ENCODE measurements around the gene SEMA5B.

SEMA5B gene

GRCh38 chr3:122919291-122919610, 108.3 kb downstream of the SEMA5B start:
- DNase-seq = no peak
- Mint-ChIP-seq H3K9me3 (no peaks in the 10 kb centered on the region), H3K4me3 (no peak overlapping the region), H3K36me3 (ENCODE audit: low read depth) (no peaks in the 10 kb centered on the region), H3K4me1 (peaks cover 6% of the 10 kb centered on the region), H3K27ac (no peak overlapping the region), H3K27me3 (peaks cover 19% of the 10 kb centered on the region)
- no peak for ATAC-seq

- no peak for ATAC-seq
- no peaks in the 10 kb centered on the region for H3K9me3 Mint-ChIP-seq
- H3K27ac Mint-ChIP-seq = no peak overlapping the region
- no peaks in the 10 kb centered on the region for H3K36me3 Mint-ChIP-seq (ENCODE audit: low read depth)
- DNase-seq = no peak
- H3K27me3 Mint-ChIP-seq = peaks cover 22% of the 10 kb centered on the region
- H3K4me1 Mint-ChIP-seq = peaks cover 6% of the 10 kb centered on the region
- H3K4me3 Mint-ChIP-seq = no peak overlapping the region
These were observed 108.8 kb downstream of the SEMA5B start for GRCh38 chr3:122918576-122919290.

GRCh38 chr3:122917412-122917811, 110.2 kb downstream of the SEMA5B start:
- no peak for DNase-seq
- Mint-ChIP-seq H3K4me3 (no peak overlapping the region), H3K36me3 (ENCODE audit: low read depth) (no peaks in the 10 kb centered on the region), H3K9me3 (no peaks in the 10 kb centered on the region), H3K4me1 (peaks cover 4% of the 10 kb centered on the region), H3K27ac (no peak overlapping the region), H3K27me3 (peaks cover 19% of the 10 kb centered on the region)
- no peak for ATAC-seq

GRCh38 chr3:122916580-122916979, 111.0 kb downstream of the SEMA5B start:
- no peak overlapping the region for H3K27ac Mint-ChIP-seq
- DNase-seq = no peak
- no peaks in the 10 kb centered on the region for H3K36me3 Mint-ChIP-seq (ENCODE audit: low read depth)
- no peak for ATAC-seq
- no peaks in the 10 kb centered on the region for H3K9me3 Mint-ChIP-seq
- peaks cover 22% of the 10 kb centered on the region for H3K27me3 Mint-ChIP-seq
- H3K4me3 Mint-ChIP-seq = no peak overlapping the region
- peaks cover 4% of the 10 kb centered on the region for H3K4me1 Mint-ChIP-seq

GRCh38 chr3:122916084-122916483, 111.5 kb downstream of the SEMA5B start:
- Mint-ChIP-seq H3K27me3 (peaks cover 17% of the 10 kb centered on the region), H3K4me3 (no peak overlapping the region), H3K4me1 (peaks cover 4% of the 10 kb centered on the region), H3K9me3 (no peaks in the 10 kb centered on the region), H3K36me3 (ENCODE audit: low read depth) (no peaks in the 10 kb centered on the region), H3K27ac (no peak overlapping the region)
- DNase-seq = no peak
- ATAC-seq = no peak

GRCh38 chr3:122915300-122916055, 112.1 kb downstream of the SEMA5B start:
- Mint-ChIP-seq H3K27ac (no peak overlapping the region), H3K36me3 (ENCODE audit: low read depth) (no peaks in the 10 kb centered on the region), H3K4me1 (peaks cover 4% of the 10 kb centered on the region), H3K9me3 (no peaks in the 10 kb centered on the region), H3K4me3 (no peak overlapping the region), H3K27me3 (peaks cover 17% of the 10 kb centered on the region)
- ATAC-seq (no peak), DNase-seq (no peak)

GRCh38 chr3:122913539-122914100, 113.9 kb downstream of the SEMA5B start:
- H3K36me3 Mint-ChIP-seq (ENCODE audit: low read depth) = no peaks in the 10 kb centered on the region
- H3K4me3 Mint-ChIP-seq = no peak overlapping the region
- no peak for ATAC-seq
- H3K9me3 Mint-ChIP-seq = no peaks in the 10 kb centered on the region
- peaks cover 10% of the 10 kb centered on the region for H3K27me3 Mint-ChIP-seq
- DNase-seq = no peak
- H3K27ac Mint-ChIP-seq = no peak overlapping the region
- peaks cover 4% of the 10 kb centered on the region for H3K4me1 Mint-ChIP-seq

GRCh38 chr3:122912772-122913538, 114.6 kb downstream of the SEMA5B start:
- H3K27me3 Mint-ChIP-seq = peaks cover 10% of the 10 kb centered on the region
- H3K4me3 Mint-ChIP-seq = no peak overlapping the region
- DNase-seq (no peak), ATAC-seq (no peak)
- H3K4me1 Mint-ChIP-seq = peaks cover 4% of the 10 kb centered on the region
- H3K36me3 Mint-ChIP-seq (ENCODE audit: low read depth) = no peaks in the 10 kb centered on the region
- H3K9me3 Mint-ChIP-seq = no peaks in the 10 kb centered on the region
- H3K27ac Mint-ChIP-seq = no peak overlapping the region

GRCh38 chr3:122911901-122912300, 115.7 kb downstream of the SEMA5B start:
- Mint-ChIP-seq H3K36me3 (ENCODE audit: low read depth) (no peaks in the 10 kb centered on the region), H3K27ac (no peak overlapping the region), H3K27me3 (peaks cover 10% of the 10 kb centered on the region)

GRCh38 chr3:122908251-122908650, 119.3 kb downstream of the SEMA5B start:
- H3K36me3 Mint-ChIP-seq (ENCODE audit: low read depth) = no peaks in the 10 kb centered on the region
- ATAC-seq = no peak
- no peak overlapping the region for H3K27ac Mint-ChIP-seq
- no peaks in the 10 kb centered on the region for H3K4me1 Mint-ChIP-seq
- H3K4me3 Mint-ChIP-seq = no peak overlapping the region
- no peaks in the 10 kb centered on the region for H3K9me3 Mint-ChIP-seq
- no peak for DNase-seq
- peaks cover 6% of the 10 kb centered on the region for H3K27me3 Mint-ChIP-seq

More at GRCh38 chr3:122911901-122912300, 115.7 kb downstream of the SEMA5B start:
- Mint-ChIP-seq H3K9me3 (no peaks in the 10 kb centered on the region), H3K4me3 (no peak overlapping the region), H3K4me1 (peaks cover 4% of the 10 kb centered on the region)
- DNase-seq = no peak
- ATAC-seq = no peak

GRCh38 chr3:122907471-122907870, 120.1 kb downstream of the SEMA5B start:
- no peak overlapping the region for H3K4me3 Mint-ChIP-seq
- H3K27me3 Mint-ChIP-seq = peaks cover 5% of the 10 kb centered on the region
- no peak for ATAC-seq
- no peak overlapping the region for H3K27ac Mint-ChIP-seq
- DNase-seq = no peak
- no peaks in the 10 kb centered on the region for H3K36me3 Mint-ChIP-seq (ENCODE audit: low read depth)
- no peaks in the 10 kb centered on the region for H3K4me1 Mint-ChIP-seq
- no peaks in the 10 kb centered on the region for H3K9me3 Mint-ChIP-seq

- Mint-ChIP-seq H3K4me3 (no peak overlapping the region), H3K27ac (no peak overlapping the region), H3K36me3 (ENCODE audit: low read depth) (no peaks in the 10 kb centered on the region), H3K4me1 (no peaks in the 10 kb centered on the region), H3K9me3 (no peaks in the 10 kb centered on the region), H3K27me3 (peaks cover 4% of the 10 kb centered on the region)
- no peak for ATAC-seq
- no peak for DNase-seq
These were observed 124.4 kb downstream of the SEMA5B start for GRCh38 chr3:122903171-122903570.

GRCh38 chr3:122902326-122902725, 125.2 kb downstream of the SEMA5B start:
- Mint-ChIP-seq H3K36me3 (ENCODE audit: low read depth) (no peaks in the 10 kb centered on the region), H3K4me3 (no peak overlapping the region), H3K27me3 (peaks cover 4% of the 10 kb centered on the region), H3K4me1 (no peaks in the 10 kb centered on the region), H3K9me3 (no peaks in the 10 kb centered on the region), H3K27ac (no peak overlapping the region)
- no peak for ATAC-seq
- DNase-seq = no peak

GRCh38 chr3:122898298-122898697, 129.3 kb downstream of the SEMA5B start:
- ATAC-seq (no peak), DNase-seq (no peak)
- no peaks in the 10 kb centered on the region for H3K9me3 Mint-ChIP-seq
- peaks cover 7% of the 10 kb centered on the region for H3K4me1 Mint-ChIP-seq
- no peak overlapping the region for H3K4me3 Mint-ChIP-seq
- no peak overlapping the region for H3K27ac Mint-ChIP-seq
- peaks cover 5% of the 10 kb centered on the region for H3K27me3 Mint-ChIP-seq
- H3K36me3 Mint-ChIP-seq (ENCODE audit: low read depth) = no peaks in the 10 kb centered on the region
